Measurements from ENCODE around the gene WDCP. TPM values are rescaled to one million over a fixed set of nuclear protein-coding genes. Genes with fewer than 3 reads are reported as not detected.

WDCP gene
- total RNA-seq, 1 experiment from 2014 or later = 36.9 TPM

DNA sequence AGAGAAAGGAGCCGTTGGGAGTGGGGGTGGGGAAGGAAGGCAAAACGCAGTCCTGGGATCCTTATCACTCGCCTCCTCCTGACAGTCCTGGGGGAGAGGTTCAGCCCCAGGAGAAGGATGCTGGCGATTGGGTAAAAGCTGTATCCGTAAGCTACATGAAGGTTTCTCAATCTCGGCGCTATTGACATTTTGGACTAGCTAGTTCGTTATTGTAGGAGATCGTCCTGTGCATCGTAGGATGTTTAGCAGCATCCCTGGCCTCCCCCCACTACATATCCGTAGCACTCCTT, 38.0 kb upstream of the WDCP start:
- no peak overlapping the region for H3K27ac ChIP-seq (ENCODE audit: insufficient read length, low read depth, low read length)
- no peak overlapping the region for H2BK12ac ChIP-seq (ENCODE audit: insufficient read length, low read depth, low read length)
- peaks cover 2% of the 10 kb centered on the region; the same call in 1 of the 2 replicates for H3K4me1 ChIP-seq (ENCODE audit: insufficient read depth, low read length)
- no peak overlapping the region for H2BK120ac ChIP-seq (ENCODE audit: low read depth, low read length, poor library complexity, severe bottlenecking)
- no peak overlapping the region for H2BK15ac ChIP-seq (ENCODE audit: low read depth, low read length)
- H3K56ac ChIP-seq (ENCODE audit: insufficient read length, low read depth, low read length) = no peak overlapping the region
- Mint-ChIP-seq H3K4me3 (peak overlapping the region; percentile 85 to 93), H3K4me1 (peaks cover 14 to 19% of the 10 kb centered on the region in 2 experiments), H3K9me3 (no peaks in the 10 kb centered on the region), H3K27ac (peak overlapping the region; percentile 50 to 96 (median 96); a peak in 3 of 7 replicates), H3K36me3 (ENCODE audit: insufficient read depth in 1 of 3, low read depth in 3 of 3) (peaks cover 12 to 26% (median 25%) of the 10 kb centered on the region in 3 experiments), H3K27me3 (ENCODE audit: low read depth) (no peaks in the 10 kb centered on the region)
- H2BK5ac ChIP-seq (ENCODE audit: insufficient read length, low read length) = no peak overlapping the region
- H3K23ac ChIP-seq (ENCODE audit: insufficient read length, low read depth, low read length) = no peak overlapping the region
- H3K18ac ChIP-seq (ENCODE audit: insufficient read length, low read depth, low read length) = no peak overlapping the region
- H3K23me2 ChIP-seq (ENCODE audit: insufficient read length, low read depth, low read length, poor library complexity, severe bottlenecking) = peaks cover 15% of the 10 kb centered on the region
- H2AK5ac ChIP-seq (ENCODE audit: insufficient read length, low read length) = no peak overlapping the region
- peak; percentile 52 for DNase-seq
- no peaks in the 10 kb centered on the region for H3K27me3 ChIP-seq (ENCODE audit: insufficient read depth, low read length)
- H3T11ph ChIP-seq (ENCODE audit: low read length) = no peak overlapping the region
- no peak overlapping the region for H2BK20ac ChIP-seq (ENCODE audit: low read depth, low read length, poor library complexity, severe bottlenecking)
- H4K8ac ChIP-seq (replicated peaks; ENCODE audit: insufficient read length, low read depth, low read length) = no peak overlapping the region
- peak overlapping the region; percentile 89 for H3K14ac ChIP-seq (ENCODE audit: insufficient read depth, low read length)
- H3K9me3 ChIP-seq (ENCODE audit: control insufficient read depth, low read depth, low read length) = no peaks in the 10 kb centered on the region
- WGBS (ENCODE audit: extremely low coverage, insufficient read length, low lambda C conversion rate) = no CpG with 5 or more reads among the region's 11 CpGs
- peaks cover 2% of the 10 kb centered on the region for H4K20me1 ChIP-seq (ENCODE audit: control insufficient read depth, insufficient read depth, insufficient read length)
- no peaks in the 10 kb centered on the region for H3K79me2 ChIP-seq (ENCODE audit: insufficient read depth, low read length)
- H2AFZ ChIP-seq (ENCODE audit: low read length) = peak overlapping the region; percentile 94
- H3K4ac ChIP-seq (ENCODE audit: low read depth, low read length) = no peak overlapping the region
- H4K91ac ChIP-seq (ENCODE audit: insufficient read length, low read depth, low read length) = no peak overlapping the region
- H3K9ac ChIP-seq (ENCODE audit: extremely low read depth, insufficient read length, low read length) = peak overlapping the region; percentile 87
- H3K4me2 ChIP-seq (ENCODE audit: insufficient read depth, insufficient read length, low read length) = peak overlapping the region; percentile 96
- H4K5ac ChIP-seq (ENCODE audit: insufficient read length, low read depth, low read length) = no peak overlapping the region
- TF ChIP-seq, protein P1, sequence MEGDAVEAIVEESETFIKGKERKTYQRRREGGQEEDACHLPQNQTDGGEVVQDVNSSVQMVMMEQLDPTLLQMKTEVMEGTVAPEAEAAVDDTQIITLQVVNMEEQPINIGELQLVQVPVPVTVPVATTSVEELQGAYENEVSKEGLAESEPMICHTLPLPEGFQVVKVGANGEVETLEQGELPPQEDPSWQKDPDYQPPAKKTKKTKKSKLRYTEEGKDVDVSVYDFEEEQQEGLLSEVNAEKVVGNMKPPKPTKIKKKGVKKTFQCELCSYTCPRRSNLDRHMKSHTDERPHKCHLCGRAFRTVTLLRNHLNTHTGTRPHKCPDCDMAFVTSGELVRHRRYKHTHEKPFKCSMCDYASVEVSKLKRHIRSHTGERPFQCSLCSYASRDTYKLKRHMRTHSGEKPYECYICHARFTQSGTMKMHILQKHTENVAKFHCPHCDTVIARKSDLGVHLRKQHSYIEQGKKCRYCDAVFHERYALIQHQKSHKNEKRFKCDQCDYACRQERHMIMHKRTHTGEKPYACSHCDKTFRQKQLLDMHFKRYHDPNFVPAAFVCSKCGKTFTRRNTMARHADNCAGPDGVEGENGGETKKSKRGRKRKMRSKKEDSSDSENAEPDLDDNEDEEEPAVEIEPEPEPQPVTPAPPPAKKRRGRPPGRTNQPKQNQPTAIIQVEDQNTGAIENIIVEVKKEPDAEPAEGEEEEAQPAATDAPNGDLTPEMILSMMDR (conservative IDR thresholded peaks at IDR 0.05) = no peak
- no peaks in the 10 kb centered on the region for H3K79me1 ChIP-seq (ENCODE audit: insufficient read depth, low read depth, low read length, poor library complexity, severe bottlenecking)
